ENCODE data around the gene FOXP1.

Gene FOXP1

DNA sequence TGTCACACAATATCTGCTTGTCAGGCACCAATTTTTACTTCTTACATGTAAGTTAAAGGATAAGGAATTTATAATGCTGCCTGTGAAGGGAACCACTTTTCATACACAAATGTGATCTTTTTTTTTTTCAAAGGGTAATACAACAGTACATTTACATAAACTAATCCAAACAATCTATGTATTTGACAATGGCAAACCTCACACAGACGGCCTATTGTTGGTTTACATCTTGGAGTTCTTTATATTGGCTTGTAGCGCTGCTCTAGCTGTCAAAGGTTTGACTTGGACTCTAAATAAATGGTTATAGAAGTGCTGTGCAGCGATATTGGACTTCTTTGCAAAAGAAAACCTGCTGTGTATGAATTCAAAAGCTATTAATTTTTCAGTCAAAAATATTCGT, 598.0 kb downstream of the FOXP1 start:
- peaks cover 0 to 2% of the 10 kb centered on the region in 2 experiments for H3K36me3 ChIP-seq (ENCODE audit: control insufficient read depth in 1 of 2, insufficient read depth in 2 of 2, low read length in 2 of 2)
- H3K14ac ChIP-seq (ENCODE audit: low read length): no peak overlapping the region
- H3K4me3 ChIP-seq (ENCODE audit: low read depth, low read length): no peak overlapping the region
- H3K18ac ChIP-seq (ENCODE audit: low read length): no peak overlapping the region
- H3K79me2 ChIP-seq (ENCODE audit: control insufficient read depth, insufficient read depth, low read length, poor library complexity): no peaks in the 10 kb centered on the region
- H3K4me1 ChIP-seq (ENCODE audit: control insufficient read depth in 1 of 2, insufficient read depth in 2 of 2, low read length in 2 of 2): peaks cover 0 to 4% of the 10 kb centered on the region in 2 experiments
- H3K27me3 ChIP-seq (ENCODE audit: insufficient read depth, low read length): no peaks in the 10 kb centered on the region
- no peak overlapping the region for H4K8ac ChIP-seq (ENCODE audit: low read depth, low read length)
- no peaks in the 10 kb centered on the region for H3K9me3 ChIP-seq (ENCODE audit: insufficient read depth, low read depth, low read length)
- H3K23ac ChIP-seq (ENCODE audit: low read length): no peak overlapping the region
- H3K4me2 ChIP-seq (ENCODE audit: low read length): no peak overlapping the region
- H2AFZ ChIP-seq (ENCODE audit: insufficient read depth, low read length, poor library complexity): no peak overlapping the region
- H2AK5ac ChIP-seq (ENCODE audit: low read length): no peak overlapping the region
- no peak overlapping the region for H2BK12ac ChIP-seq (ENCODE audit: low read length)
- no peak overlapping the region for H3K27ac ChIP-seq (ENCODE audit: low read depth, low read length)
- H3K79me1 ChIP-seq (ENCODE audit: low read length): peaks cover 2% of the 10 kb centered on the region
- H3K4ac ChIP-seq (ENCODE audit: low read depth, low read length): no peak overlapping the region
- WGBS (ENCODE audit: extremely low coverage, insufficient coverage, insufficient read length): no CpG with 5 or more reads among the region's 4 CpGs
- no peak for DNase-seq
- no peak overlapping the region for H4K12ac ChIP-seq (ENCODE audit: low read depth, low read length)
- H2BK5ac ChIP-seq (ENCODE audit: low read depth, low read length, poor library complexity): no peak overlapping the region
- no peak overlapping the region for H3K9ac ChIP-seq (ENCODE audit: low read length)
- H4K91ac ChIP-seq (ENCODE audit: low read depth, low read length): no peak overlapping the region
- H2BK120ac ChIP-seq (ENCODE audit: insufficient read depth, low read length, poor library complexity): no peak overlapping the region

DNA sequence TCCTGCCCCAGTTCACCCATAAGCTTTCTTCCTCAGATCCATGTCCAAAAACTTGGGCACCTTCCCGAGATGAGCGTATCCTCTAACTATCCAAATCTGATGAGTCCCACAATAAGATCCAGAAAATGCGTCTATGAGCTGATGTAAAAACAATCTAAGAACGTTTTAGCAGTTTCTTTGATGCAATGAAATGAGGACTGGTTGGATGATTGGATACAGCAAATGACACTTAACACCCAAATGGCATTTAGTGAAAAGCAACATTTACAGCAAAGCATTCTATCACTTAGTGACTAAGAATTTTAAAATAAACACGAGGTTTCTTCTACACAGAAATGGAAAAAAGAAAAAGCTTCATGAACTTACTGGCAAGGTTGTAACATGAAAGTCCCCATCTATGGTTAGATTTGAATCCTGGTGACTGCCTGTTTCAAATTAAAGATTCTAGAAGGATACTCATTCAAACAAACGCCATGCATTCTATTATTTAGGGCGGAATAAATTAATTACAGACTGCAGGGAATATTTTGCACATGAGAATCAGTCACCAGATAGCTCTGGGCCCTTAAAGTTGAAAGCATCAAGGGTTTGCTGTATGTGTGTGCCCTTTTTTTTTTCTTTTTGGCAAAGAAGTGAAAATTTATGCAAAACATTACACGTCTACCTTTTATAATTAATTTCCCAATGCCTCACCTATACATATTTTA, 598.6 kb downstream of the FOXP1 start:
- no peak overlapping the region for H3K23ac ChIP-seq (ENCODE audit: low read length)
- peaks cover 0 to 4% of the 10 kb centered on the region in 2 experiments for H3K4me1 ChIP-seq (ENCODE audit: control insufficient read depth in 1 of 2, insufficient read depth in 2 of 2, low read length in 2 of 2)
- H2BK120ac ChIP-seq (ENCODE audit: insufficient read depth, low read length, poor library complexity): no peak overlapping the region
- peaks cover 2% of the 10 kb centered on the region for H3K79me1 ChIP-seq (ENCODE audit: low read length)
- peaks cover 0 to 2% of the 10 kb centered on the region in 2 experiments for H3K36me3 ChIP-seq (ENCODE audit: control insufficient read depth in 1 of 2, insufficient read depth in 2 of 2, low read length in 2 of 2)
- no peak overlapping the region for H2BK5ac ChIP-seq (ENCODE audit: low read depth, low read length, poor library complexity)
- H3K4me2 ChIP-seq (ENCODE audit: low read length): no peak overlapping the region
- no peak overlapping the region for H4K12ac ChIP-seq (ENCODE audit: low read depth, low read length)
- no peak overlapping the region for H3K4ac ChIP-seq (ENCODE audit: low read depth, low read length)
- no peak overlapping the region for H2AK5ac ChIP-seq (ENCODE audit: low read length)
- H3K79me2 ChIP-seq (ENCODE audit: control insufficient read depth, insufficient read depth, low read length, poor library complexity): no peaks in the 10 kb centered on the region
- WGBS (ENCODE audit: extremely low coverage, insufficient coverage, insufficient read length): no CpG with 5 or more reads among the region's 8 CpGs
- no peak overlapping the region for H4K8ac ChIP-seq (ENCODE audit: low read depth, low read length)
- no peak overlapping the region for H2AFZ ChIP-seq (ENCODE audit: insufficient read depth, low read length, poor library complexity)
- H3K18ac ChIP-seq (ENCODE audit: low read length): no peak overlapping the region
- H3K9ac ChIP-seq (ENCODE audit: low read length): no peak overlapping the region
- no peak overlapping the region for H3K27ac ChIP-seq (ENCODE audit: low read depth, low read length)
- H3K27me3 ChIP-seq (ENCODE audit: insufficient read depth, low read length): no peaks in the 10 kb centered on the region
- no peak overlapping the region for H2BK12ac ChIP-seq (ENCODE audit: low read length)
- no peak overlapping the region for H3K14ac ChIP-seq (ENCODE audit: low read length)
- H3K4me3 ChIP-seq (ENCODE audit: low read depth, low read length): no peak overlapping the region
- no peaks in the 10 kb centered on the region for H3K9me3 ChIP-seq (ENCODE audit: insufficient read depth, low read depth, low read length)
- no peak overlapping the region for H4K91ac ChIP-seq (ENCODE audit: low read depth, low read length)
- DNase-seq: no peak

DNA sequence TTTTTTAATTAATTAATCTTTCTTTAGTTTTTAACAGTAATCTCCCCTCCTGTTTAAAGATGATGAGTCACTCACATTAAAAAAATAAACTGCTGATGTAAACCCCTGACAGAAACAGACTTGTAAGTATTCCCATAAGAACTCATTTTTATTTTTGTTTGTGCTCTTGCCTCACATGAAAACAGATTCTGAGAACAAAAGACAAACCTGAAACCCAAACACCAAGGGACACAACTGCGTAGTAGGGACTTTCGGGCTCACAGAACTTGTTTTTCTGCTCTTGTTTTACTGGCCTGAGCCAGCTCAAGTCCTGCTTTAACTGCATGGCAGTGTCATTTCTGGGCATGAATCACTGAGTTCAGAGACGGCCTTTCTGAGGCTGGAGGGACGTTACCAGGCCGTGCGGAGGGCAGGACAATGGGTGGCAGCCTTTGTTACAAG, 600.8 kb downstream of the FOXP1 start:
- Histone ChIP-seq H3K9ac (ENCODE audit: low read length) (no peak overlapping the region), H2BK120ac (ENCODE audit: insufficient read depth, low read length, poor library complexity) (peak overlapping the region; percentile 27), H3K14ac (ENCODE audit: low read length) (peak overlapping the region; percentile 8), H3K4ac (ENCODE audit: low read depth, low read length) (no peak overlapping the region), H3K27me3 (ENCODE audit: insufficient read depth, low read length) (no peaks in the 10 kb centered on the region), H2AFZ (ENCODE audit: insufficient read depth, low read length, poor library complexity) (no peak overlapping the region), H3K27ac (ENCODE audit: low read depth, low read length) (peak overlapping the region; percentile 47), H3K23ac (ENCODE audit: low read length) (no peak overlapping the region), H4K8ac (ENCODE audit: low read depth, low read length) (peak overlapping the region; percentile 5), H3K36me3 (ENCODE audit: control insufficient read depth in 1 of 2, insufficient read depth in 2 of 2, low read length in 2 of 2) (peaks cover 0 to 1% of the 10 kb centered on the region in 2 experiments), H2BK12ac (ENCODE audit: low read length) (peak overlapping the region; percentile 15), H3K4me3 (ENCODE audit: low read depth, low read length) (no peak overlapping the region), H3K9me3 (ENCODE audit: insufficient read depth, low read depth, low read length) (no peaks in the 10 kb centered on the region), H2BK5ac (ENCODE audit: low read depth, low read length, poor library complexity) (peak overlapping the region; percentile 24), H3K4me1 (ENCODE audit: control insufficient read depth in 1 of 2, insufficient read depth in 2 of 2, low read length in 2 of 2) (peaks cover 0 to 4% of the 10 kb centered on the region in 2 experiments), H4K12ac (ENCODE audit: low read depth, low read length) (peak overlapping the region; percentile 5), H3K79me2 (ENCODE audit: control insufficient read depth, insufficient read depth, low read length, poor library complexity) (no peaks in the 10 kb centered on the region), H3K4me2 (ENCODE audit: low read length) (peak overlapping the region; percentile 50), H4K91ac (ENCODE audit: low read depth, low read length) (no peak overlapping the region), H3K79me1 (ENCODE audit: low read length) (peaks cover 2% of the 10 kb centered on the region), H3K18ac (ENCODE audit: low read length) (no peak overlapping the region), H2AK5ac (ENCODE audit: low read length) (no peak overlapping the region)
- DNase-seq: peak; percentile 81 to 91
- WGBS (ENCODE audit: extremely low coverage, insufficient coverage, insufficient read length): no CpG with 5 or more reads among the region's 6 CpGs

DNA sequence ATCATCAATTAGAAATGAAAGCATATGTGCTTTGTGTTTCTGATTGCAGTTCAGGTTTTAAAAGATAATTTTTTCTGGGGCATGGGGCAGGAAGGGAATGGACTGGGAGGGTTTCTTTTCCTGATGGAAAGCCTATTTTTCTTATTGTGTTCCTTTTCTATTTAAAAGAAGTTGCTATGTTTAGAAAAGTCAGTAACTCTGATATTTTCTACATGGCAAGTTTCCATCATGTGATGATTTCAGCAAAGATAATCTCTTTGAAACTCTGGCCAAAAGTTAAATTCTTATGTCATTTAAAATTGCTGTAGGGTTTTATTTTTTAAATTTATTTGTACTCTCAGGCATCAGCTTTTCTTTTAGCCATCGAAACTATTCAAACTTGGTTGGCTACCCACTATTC, 601.2 kb downstream of the FOXP1 start:
- H4K12ac ChIP-seq (ENCODE audit: low read depth, low read length): no peak overlapping the region

More for the DNA sequence above, 601.2 kb downstream of the FOXP1 start:
- Histone ChIP-seq H3K23ac (ENCODE audit: low read length) (no peak overlapping the region), H2AFZ (ENCODE audit: insufficient read depth, low read length, poor library complexity) (no peak overlapping the region), H2BK120ac (ENCODE audit: insufficient read depth, low read length, poor library complexity) (no peak overlapping the region), H3K4me2 (ENCODE audit: low read length) (no peak overlapping the region), H3K27ac (ENCODE audit: low read depth, low read length) (no peak overlapping the region), H3K9ac (ENCODE audit: low read length) (no peak overlapping the region), H3K27me3 (ENCODE audit: insufficient read depth, low read length) (no peaks in the 10 kb centered on the region), H3K18ac (ENCODE audit: low read length) (no peak overlapping the region), H3K4me1 (ENCODE audit: control insufficient read depth in 1 of 2, insufficient read depth in 2 of 2, low read length in 2 of 2) (peaks cover 0 to 4% of the 10 kb centered on the region in 2 experiments), H3K14ac (ENCODE audit: low read length) (no peak overlapping the region), H3K79me2 (ENCODE audit: control insufficient read depth, insufficient read depth, low read length, poor library complexity) (no peaks in the 10 kb centered on the region), H3K9me3 (ENCODE audit: insufficient read depth, low read depth, low read length) (no peaks in the 10 kb centered on the region), H3K4ac (ENCODE audit: low read depth, low read length) (no peak overlapping the region), H2BK12ac (ENCODE audit: low read length) (no peak overlapping the region), H4K91ac (ENCODE audit: low read depth, low read length) (no peak overlapping the region), H2AK5ac (ENCODE audit: low read length) (no peak overlapping the region), H3K79me1 (ENCODE audit: low read length) (peaks cover 2% of the 10 kb centered on the region), H2BK5ac (ENCODE audit: low read depth, low read length, poor library complexity) (no peak overlapping the region), H3K4me3 (ENCODE audit: low read depth, low read length) (no peak overlapping the region), H3K36me3 (ENCODE audit: control insufficient read depth in 1 of 2, insufficient read depth in 2 of 2, low read length in 2 of 2) (no peaks in the 10 kb centered on the region), H4K8ac (ENCODE audit: low read depth, low read length) (no peak overlapping the region)
- no peak for DNase-seq
- no CpG with 5 or more reads among the region's 1 CpG for WGBS (ENCODE audit: extremely low coverage, insufficient coverage, insufficient read length)

All from trophoblast cell (in vitro differentiated cells and primary cell).